ENCODE results near the gene CEP104. TPM values are rescaled to one million over a fixed set of nuclear protein-coding genes. Genes with fewer than 3 reads are reported as not detected.
A peak's percentile ranks its signal among the peaks of the same experiment; 100 is the strongest.

CEP104 gene
- total RNA-seq, 1 donor from 2014 or later: 43.8 TPM

DNA sequence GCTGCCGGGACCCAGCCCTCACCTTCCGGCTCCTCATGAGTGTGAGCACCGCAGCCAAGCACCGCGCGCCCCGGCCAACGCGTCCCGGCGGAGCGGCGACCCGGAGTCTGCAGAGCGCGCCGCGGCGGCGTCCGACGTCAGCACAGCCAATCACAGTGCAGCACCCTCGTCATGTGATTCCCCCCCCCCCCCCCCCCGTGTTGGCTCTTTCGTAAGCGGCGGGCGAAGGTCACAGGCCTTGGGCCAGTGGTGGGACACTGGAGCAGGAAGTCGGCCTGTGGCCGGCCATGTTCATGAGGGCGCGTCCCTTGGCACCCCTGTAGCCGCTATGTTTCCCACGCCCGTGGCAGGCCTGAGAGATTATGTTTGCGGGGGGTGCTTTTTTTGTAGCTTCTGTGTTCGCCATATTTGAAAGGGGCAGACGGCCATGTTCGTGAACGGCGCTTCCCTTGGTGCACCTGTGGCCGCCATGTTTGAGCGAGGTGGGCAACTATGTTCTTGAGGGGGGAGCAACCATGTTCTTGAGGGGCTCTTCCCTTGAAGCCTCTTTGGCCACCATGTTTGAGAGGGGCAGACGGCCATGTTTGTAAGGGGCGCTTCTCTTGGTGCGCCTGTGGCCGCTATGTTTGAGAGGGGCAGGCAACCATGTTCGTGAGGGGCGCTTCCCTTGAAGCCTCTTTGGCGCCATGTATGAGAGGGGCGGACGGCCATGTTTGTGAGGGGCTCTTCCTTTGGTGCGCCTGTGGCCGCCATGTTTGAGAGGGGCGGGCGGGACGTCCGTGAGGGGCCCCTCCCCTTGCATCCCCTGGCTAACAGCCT is 43.3 kb upstream of the CEP104 start, which contains the start of gene C1orf174:
Gene C1orf174 (minus strand): TSS at position 123 of the 819 bp plus-strand sequence. CDS start 86 bp downstream, at position 37.
- no peak for TF ChIP-seq CTCF (IDR thresholded peaks at IDR 0.05; ENCODE audit: unreplicated experiment)
- Mint-ChIP-seq H3K9me3 (ENCODE audit: low read depth) (peaks cover 4% of the 10 kb centered on the region), H3K27ac (peak within 1 kb of the TSS; percentile 100), H3K4me1 (ENCODE audit: low read depth) (peaks cover 5% of the 10 kb centered on the region), H3K36me3 (ENCODE audit: insufficient read depth) (peaks cover 8% of the 10 kb centered on the region), H3K27me3 (no peaks in the 10 kb centered on the region), H3K4me3 (ENCODE audit: low read depth) (peak within 1 kb of the TSS; percentile 86)
- DNase-seq (ENCODE audit: low spot score, unreplicated experiment): peak; percentile 80

GRCh38 chr1:3899754-3900149 is 42.7 kb upstream of the CEP104 start:
- peak overlapping the region; percentile 86 for H3K4me3 Mint-ChIP-seq (ENCODE audit: low read depth)
- peaks cover 5% of the 10 kb centered on the region for H3K4me1 Mint-ChIP-seq (ENCODE audit: low read depth)
- H3K27me3 Mint-ChIP-seq: no peaks in the 10 kb centered on the region
- no peak for TF ChIP-seq CTCF (IDR thresholded peaks at IDR 0.05; ENCODE audit: unreplicated experiment)
- H3K27ac Mint-ChIP-seq: peak overlapping the region; percentile 100
- peak; percentile 42 for DNase-seq (ENCODE audit: low spot score, unreplicated experiment)
- peaks cover 4% of the 10 kb centered on the region for H3K9me3 Mint-ChIP-seq (ENCODE audit: low read depth)
- H3K36me3 Mint-ChIP-seq (ENCODE audit: insufficient read depth): peaks cover 8% of the 10 kb centered on the region

GRCh38 chr1:3898994-3899753 is 42.2 kb upstream of the CEP104 start:
- peaks cover 8% of the 10 kb centered on the region for H3K36me3 Mint-ChIP-seq (ENCODE audit: insufficient read depth)
- peak overlapping the region; percentile 86 for H3K4me3 Mint-ChIP-seq (ENCODE audit: low read depth)

GRCh38 chr1:3898475-3898735 is 41.4 kb upstream of the CEP104 start:
- Mint-ChIP-seq H3K36me3 (ENCODE audit: insufficient read depth) (peaks cover 10% of the 10 kb centered on the region), H3K9me3 (ENCODE audit: low read depth) (peaks cover 4% of the 10 kb centered on the region), H3K4me3 (ENCODE audit: low read depth) (peak overlapping the region; percentile 86), H3K4me1 (ENCODE audit: low read depth) (peaks cover 5% of the 10 kb centered on the region), H3K27me3 (no peaks in the 10 kb centered on the region), H3K27ac (peak overlapping the region; percentile 3)
- no peak for TF ChIP-seq CTCF (IDR thresholded peaks at IDR 0.05; ENCODE audit: unreplicated experiment)
- no peak for DNase-seq (ENCODE audit: low spot score, unreplicated experiment)

More at GRCh38 chr1:3898994-3899753, 42.2 kb upstream of the CEP104 start:
- Mint-ChIP-seq H3K9me3 (ENCODE audit: low read depth) (peaks cover 4% of the 10 kb centered on the region), H3K4me1 (ENCODE audit: low read depth) (peaks cover 5% of the 10 kb centered on the region), H3K27ac (peak overlapping the region; percentile 87), H3K27me3 (no peaks in the 10 kb centered on the region)
- DNase-seq (ENCODE audit: low spot score, unreplicated experiment): no peak
- TF ChIP-seq CTCF (IDR thresholded peaks at IDR 0.05; ENCODE audit: unreplicated experiment): peak; percentile 32

GRCh38 chr1:3896396-3897000 is 39.5 kb upstream of the CEP104 start:
- H3K27ac Mint-ChIP-seq: no peak overlapping the region
- no peak for DNase-seq (ENCODE audit: low spot score, unreplicated experiment)

More at GRCh38 chr1:3896396-3897000, 39.5 kb upstream of the CEP104 start:
- H3K4me1 Mint-ChIP-seq (ENCODE audit: low read depth): peaks cover 5% of the 10 kb centered on the region
- TF ChIP-seq CTCF (IDR thresholded peaks at IDR 0.05; ENCODE audit: unreplicated experiment): no peak
- H3K4me3 Mint-ChIP-seq (ENCODE audit: low read depth): no peak overlapping the region
- H3K36me3 Mint-ChIP-seq (ENCODE audit: insufficient read depth): peaks cover 13% of the 10 kb centered on the region
- peaks cover 4% of the 10 kb centered on the region for H3K9me3 Mint-ChIP-seq (ENCODE audit: low read depth)
- no peaks in the 10 kb centered on the region for H3K27me3 Mint-ChIP-seq

Measured in progenitor cell of endocrine pancreas (in vitro differentiated cells).